ENCODE data around the gene FRMD3.

The FRMD3 gene

DNA sequence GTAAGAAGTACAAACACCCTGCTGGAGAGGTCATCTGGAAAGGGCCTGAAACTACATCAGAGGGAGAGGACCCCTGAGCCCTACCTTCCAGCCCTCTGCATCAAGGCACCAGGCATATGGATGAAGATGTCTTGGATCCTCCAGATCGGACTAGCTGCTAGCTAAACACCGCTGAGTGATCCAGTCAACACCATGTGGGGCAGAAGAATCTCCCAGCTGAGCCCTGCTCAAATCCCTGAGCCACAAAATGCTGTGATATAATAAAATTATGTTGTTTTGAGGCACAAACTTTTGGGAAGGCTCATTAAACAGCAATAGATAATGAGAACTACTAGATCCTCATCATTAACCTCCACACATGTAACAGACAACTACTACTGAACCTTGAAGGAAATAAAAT lies 155.2 kb downstream of the FRMD3 start:
- no peak for DNase-seq
- Histone ChIP-seq H3K4me3 (no peak overlapping the region), H3K27me3 (no peaks in the 10 kb centered on the region), H3K9me3 (peaks cover 0 to 13% (median 8%) of the 10 kb centered on the region in 3 donors), H3K27ac (no peak overlapping the region), H3K36me3 (peaks cover 0 to 5% (median 0%) of the 10 kb centered on the region in 3 donors), H3K4me1 (no peaks in the 10 kb centered on the region)
- intact Hi-C loops (cut with DNase I; ENCODE audit: low total_unique reads), result no loop called here
- TF ChIP-seq, protein P1, sequence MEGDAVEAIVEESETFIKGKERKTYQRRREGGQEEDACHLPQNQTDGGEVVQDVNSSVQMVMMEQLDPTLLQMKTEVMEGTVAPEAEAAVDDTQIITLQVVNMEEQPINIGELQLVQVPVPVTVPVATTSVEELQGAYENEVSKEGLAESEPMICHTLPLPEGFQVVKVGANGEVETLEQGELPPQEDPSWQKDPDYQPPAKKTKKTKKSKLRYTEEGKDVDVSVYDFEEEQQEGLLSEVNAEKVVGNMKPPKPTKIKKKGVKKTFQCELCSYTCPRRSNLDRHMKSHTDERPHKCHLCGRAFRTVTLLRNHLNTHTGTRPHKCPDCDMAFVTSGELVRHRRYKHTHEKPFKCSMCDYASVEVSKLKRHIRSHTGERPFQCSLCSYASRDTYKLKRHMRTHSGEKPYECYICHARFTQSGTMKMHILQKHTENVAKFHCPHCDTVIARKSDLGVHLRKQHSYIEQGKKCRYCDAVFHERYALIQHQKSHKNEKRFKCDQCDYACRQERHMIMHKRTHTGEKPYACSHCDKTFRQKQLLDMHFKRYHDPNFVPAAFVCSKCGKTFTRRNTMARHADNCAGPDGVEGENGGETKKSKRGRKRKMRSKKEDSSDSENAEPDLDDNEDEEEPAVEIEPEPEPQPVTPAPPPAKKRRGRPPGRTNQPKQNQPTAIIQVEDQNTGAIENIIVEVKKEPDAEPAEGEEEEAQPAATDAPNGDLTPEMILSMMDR (IDR thresholded peaks at IDR 0.05), result no peak

DNA sequence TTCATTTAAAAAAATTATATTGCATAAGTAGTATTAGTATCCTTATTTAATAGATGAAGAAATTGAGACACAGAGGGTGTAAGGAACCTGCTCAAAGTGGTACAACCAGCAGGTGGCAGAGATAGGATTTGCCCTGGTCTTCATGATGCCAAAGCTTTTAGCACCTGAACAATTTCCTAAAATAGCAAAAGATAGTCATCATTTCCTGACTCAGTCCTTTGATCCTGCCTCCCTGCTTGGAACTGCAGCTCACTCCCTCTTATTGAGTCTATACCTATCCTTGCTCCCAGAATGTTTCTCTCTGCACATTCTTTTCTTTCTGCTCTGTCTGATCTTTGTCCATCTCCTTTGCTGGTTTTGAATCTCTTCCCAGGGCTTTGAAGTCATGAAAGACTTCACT lies 155.8 kb downstream of the FRMD3 start:
- Histone ChIP-seq H3K27ac (no peak overlapping the region), H3K9me3 (peaks cover 0 to 13% (median 8%) of the 10 kb centered on the region in 3 donors), H3K36me3 (peaks cover 0 to 5% (median 0%) of the 10 kb centered on the region in 3 donors), H3K4me1 (no peaks in the 10 kb centered on the region), H3K4me3 (no peak overlapping the region), H3K27me3 (no peaks in the 10 kb centered on the region)
- TF ChIP-seq, protein P1 (IDR thresholded peaks at IDR 0.05), result no peak
- no peak for DNase-seq
- intact Hi-C loops (cut with DNase I; ENCODE audit: low total_unique reads), result no loop called here

DNA sequence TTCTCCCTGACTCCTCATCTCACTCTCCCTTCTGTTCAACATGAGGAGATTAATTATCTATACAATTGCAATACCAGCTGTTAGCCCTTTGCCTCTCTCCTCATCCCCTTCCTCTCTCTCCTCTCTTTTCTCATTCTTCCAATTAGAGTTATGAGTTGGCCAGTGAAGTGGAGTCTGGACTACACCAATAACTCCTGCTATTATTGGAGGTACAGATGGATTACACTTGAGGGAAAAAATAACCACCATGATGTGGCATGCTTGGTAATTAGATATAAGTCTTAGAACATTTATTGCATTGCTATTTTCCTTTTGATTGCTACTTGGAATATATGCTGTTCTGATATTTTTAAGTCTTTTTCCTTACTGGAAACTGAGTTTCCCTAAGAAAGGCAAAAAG lies 159.2 kb downstream of the FRMD3 start:
- H3K27me3 ChIP-seq, result no peaks in the 10 kb centered on the region
- peaks cover 0 to 5% (median 0%) of the 10 kb centered on the region in 3 donors for H3K36me3 ChIP-seq
- no peak overlapping the region for H3K4me3 ChIP-seq
- no peak overlapping the region for H3K27ac ChIP-seq
- intact Hi-C loops (cut with DNase I; ENCODE audit: low total_unique reads), result no loop called here
- peaks cover 0 to 13% (median 8%) of the 10 kb centered on the region in 3 donors for H3K9me3 ChIP-seq
- no peaks in the 10 kb centered on the region for H3K4me1 ChIP-seq
- no peak for DNase-seq
- TF ChIP-seq, protein P1 (IDR thresholded peaks at IDR 0.05), result no peak

DNA sequence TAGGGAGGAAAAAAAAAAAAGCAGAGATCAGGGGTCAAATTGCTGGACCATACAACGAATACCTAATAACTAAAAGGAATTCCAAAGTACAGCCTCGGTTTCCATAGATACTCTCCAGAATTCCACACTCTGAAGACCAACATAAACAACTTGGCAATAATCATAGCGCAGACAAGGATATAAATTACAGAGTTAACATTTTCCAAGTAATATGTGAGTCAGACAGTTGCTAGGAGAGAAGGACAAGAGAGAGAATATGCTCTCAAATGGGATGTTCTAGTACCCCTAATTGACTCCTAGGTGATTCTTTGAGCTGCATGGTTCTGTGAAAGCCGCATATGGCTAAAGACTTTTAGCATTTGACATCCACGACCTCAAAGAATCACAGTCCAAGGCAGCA lies 165.2 kb downstream of the FRMD3 start:
- Histone ChIP-seq H3K27me3 (no peaks in the 10 kb centered on the region), H3K4me3 (no peak overlapping the region), H3K27ac (no peak overlapping the region), H3K9me3 (no peaks in the 10 kb centered on the region), H3K4me1 (no peaks in the 10 kb centered on the region), H3K36me3 (no peaks in the 10 kb centered on the region)
- TF ChIP-seq, protein P1 (IDR thresholded peaks at IDR 0.05), result no peak
- intact Hi-C loops (cut with DNase I; ENCODE audit: low total_unique reads), result no loop called here
- DNase-seq, result no peak

DNA sequence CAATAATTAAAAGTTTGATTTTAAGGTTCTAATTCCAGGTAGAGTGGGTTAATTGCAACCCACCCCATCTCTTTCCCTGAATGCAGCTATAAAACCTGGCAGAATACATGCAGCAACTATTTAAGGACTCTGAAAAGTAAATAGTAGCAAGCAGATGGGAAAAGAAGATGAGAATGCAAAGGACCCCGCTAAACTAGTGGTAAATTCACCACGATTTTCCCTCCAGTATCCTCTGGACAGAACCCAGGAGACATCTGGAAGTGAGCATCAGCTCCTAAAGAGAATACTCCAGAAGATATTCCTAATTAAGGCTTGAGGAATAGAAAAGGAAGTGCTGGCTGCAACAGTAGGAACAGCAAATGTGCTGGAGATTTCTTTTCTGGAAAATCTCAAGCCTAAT lies 170.9 kb downstream of the FRMD3 start:
- no peaks in the 10 kb centered on the region for H3K27me3 ChIP-seq
- DNase-seq, result no peak
- no peaks in the 10 kb centered on the region for H3K36me3 ChIP-seq
- H3K4me1 ChIP-seq, result peaks cover 0 to 17% (median 6%) of the 10 kb centered on the region in 4 donors
- no peak overlapping the region for H3K27ac ChIP-seq
- no peaks in the 10 kb centered on the region for H3K9me3 ChIP-seq
- intact Hi-C loops (cut with DNase I; ENCODE audit: low total_unique reads), result loop anchor here (10.0 kb wide), 1 partner anchor 247 kb away; no protein-coding TSS in a partner anchor
- TF ChIP-seq, protein P1 (IDR thresholded peaks at IDR 0.05), result no peak
- H3K4me3 ChIP-seq, result no peak overlapping the region
